HG03175 (cell line): ENCODE data around the gene GHR.

ENCODE experiments used
- ATAC-seq: cut with Tn5 transposase; IDR thresholded peaks from one replicate; pipeline ENCODE4 v1.9.1; 2021; ENCODE audit warnings: mild to moderate bottlenecking, moderate library complexity; ENCODE audit not compliant: unreplicated experiment

Gene GHR

DNA sequence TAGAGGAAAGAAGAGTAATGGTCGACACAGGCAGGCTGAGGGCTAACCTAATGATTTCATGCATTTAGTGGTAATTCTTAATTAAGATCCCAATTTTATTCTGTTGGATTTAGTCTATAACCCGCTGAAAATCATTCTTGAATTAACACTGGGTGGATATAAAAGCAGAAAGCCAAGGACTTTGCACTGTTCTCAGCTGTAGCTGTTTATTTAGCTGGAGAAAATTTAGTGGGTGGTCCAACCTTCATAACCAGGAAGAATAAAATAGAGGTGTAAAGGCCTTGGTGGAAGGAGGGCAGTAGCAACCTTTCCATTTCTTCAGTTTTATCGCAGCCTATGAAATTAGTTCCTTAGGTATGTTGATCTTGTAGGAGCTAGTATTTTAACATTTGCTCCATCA is 92.3 kb downstream of the GHR start:
- ATAC-seq: no peak

DNA sequence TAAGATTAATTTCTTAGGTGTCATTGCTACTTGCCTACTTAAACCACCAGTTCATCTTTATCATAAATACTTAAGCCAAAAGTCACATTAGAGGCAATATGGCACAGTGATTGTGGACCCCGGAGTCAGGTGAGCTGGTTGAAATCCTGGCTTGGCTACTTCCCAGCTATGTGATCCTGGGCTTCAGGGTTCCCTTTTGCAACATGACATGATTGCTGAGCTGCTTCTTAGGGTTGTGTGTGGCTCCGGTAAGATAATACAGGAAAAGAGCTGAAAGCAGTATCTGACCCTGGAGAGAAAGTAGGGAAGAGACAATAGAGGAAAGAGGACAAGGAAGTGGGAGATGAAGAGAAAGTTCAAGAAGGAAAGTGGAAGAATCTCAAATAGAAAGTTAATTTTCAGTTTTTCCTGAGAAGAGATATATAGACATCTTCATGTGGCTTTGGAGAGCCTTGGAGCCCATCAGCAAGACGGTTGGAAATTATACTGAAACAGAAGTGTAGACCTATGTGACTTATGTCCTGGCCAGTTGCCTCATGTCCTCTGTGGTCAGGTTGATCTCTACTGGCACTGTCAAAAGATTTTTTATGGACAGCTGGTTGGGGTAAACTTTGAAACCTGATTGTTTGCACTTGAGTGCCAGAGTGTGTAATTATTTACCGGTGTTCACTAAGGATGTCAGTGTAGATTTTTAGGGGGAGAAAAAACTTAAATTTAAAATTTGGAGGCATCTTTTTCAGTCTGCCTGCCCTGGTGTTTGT is 93.2 kb downstream of the GHR start:
- no peak for ATAC-seq

DNA sequence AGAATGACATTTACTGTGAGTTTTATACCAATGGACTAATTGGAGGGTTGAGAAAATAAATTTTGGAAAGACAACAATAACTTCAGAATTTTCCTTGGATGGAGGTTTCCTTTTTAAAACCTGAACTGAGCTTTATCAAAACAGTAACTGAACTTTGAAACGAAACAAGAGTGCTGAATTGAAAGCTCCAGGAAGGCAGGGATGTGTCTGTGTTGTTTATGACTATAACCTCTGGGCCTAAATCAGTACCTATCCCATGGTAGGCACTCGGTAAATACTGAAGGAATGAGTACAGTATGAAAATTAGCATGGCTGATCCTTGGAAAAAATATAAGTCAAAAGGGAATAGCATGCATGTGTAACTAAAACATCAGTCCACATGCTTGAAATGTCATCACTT is 93.9 kb downstream of the GHR start:
- no peak for ATAC-seq

DNA sequence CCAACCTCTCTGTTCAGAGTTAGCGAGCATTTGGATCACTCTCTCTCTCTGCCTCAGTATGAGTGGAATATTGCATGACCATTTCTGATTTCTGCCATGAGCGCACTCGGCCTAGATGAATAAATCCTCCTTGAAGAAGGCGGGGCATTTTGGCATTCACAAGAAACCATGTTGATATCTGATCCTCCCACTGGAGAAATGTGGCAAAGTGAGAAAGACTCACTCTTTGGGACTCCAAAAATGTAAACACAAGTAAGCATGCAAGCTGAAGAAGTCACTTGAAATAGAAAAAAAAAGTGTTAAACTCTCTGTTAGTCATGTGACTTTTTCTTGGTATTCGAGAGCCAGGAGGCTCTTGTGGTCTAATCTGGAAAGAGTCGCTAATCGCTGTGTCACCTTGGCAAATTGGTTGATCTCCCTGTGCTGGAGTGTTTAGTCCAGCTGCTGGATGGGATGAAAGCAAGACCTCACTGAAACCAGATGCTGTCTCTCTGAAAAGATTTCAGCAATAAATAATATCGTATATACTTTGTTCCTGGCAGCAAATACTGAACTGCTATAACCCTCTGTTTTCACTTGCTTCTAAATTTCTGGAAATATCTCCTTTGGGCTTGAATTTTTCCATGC is 95.5 kb downstream of the GHR start:
- ATAC-seq: no peak

DNA sequence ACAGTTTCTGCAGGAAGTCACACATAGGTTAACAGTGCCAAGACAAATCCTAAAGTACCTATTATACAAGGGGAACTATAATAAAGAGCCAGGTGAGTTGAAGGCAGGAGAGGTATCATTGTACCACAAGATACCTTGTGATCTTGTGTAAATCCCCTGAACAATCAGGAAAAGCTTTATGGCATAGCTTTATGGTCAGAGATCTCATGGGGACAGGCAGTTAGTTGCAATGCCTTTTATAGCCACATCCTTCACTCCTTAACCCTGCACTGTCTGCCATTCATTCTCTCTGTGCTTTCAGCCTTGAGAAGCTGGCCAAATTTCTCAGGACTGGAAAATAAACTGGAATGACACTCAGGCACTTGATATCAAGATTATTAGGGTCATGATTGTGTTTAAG is 97.0 kb downstream of the GHR start:
- ATAC-seq: no peak

DNA sequence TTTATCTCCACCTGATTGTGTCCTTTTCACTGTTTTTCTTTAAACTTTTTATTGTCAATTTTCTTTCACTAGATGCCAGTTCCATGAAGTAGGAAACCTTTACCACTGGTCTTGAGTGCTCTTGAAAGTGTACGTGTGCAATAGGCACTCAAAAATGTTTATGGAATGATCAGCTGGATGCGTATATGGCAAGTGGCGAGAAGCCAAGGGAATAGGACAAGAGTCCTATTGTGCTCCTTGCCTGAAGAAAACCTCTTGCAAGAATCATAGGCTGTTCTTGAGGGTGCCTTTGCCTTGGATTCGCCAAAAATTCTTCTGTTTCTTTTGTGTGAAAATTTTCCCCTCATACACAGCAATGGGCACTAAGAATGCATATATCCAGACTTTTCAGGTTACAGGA is 97.7 kb downstream of the GHR start:
- ATAC-seq: no peak

DNA sequence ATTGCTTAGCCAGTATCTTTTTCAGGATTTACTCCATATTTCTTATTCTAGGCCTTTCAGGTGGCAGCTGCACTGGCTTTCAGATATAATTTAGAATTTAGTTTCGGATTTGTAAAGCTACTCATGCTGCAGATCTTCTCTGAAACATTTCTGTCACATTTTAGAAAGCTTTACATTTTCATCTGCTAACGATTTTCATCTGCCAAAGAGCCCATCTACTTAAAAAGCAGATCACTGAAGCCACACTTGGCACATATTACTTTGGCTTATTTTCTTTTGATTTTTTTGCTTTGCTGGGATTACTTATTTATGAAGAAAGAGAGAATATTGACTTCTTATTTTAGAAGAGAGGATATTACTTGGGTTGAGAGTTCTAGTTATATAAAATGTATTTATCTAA is 98.2 kb downstream of the GHR start:
- ATAC-seq: no peak

DNA sequence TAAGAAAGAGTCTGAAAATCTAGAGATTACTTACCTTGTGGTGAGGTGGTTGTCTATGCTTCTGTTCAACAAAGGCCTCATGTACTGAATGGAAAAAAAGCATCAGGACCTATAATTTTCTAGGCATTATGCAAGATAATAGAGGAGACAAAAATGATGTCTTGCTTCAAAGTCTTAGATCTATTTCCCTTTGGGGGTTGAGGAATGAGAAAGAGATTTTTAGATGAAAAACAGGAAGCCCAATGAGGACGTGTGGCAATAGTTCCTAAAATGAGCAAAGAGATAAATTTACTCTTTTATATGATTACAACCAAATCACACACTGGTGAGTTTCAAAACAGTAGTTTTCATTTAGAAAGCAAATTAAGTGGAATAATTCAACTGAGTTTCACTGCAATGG is 99.5 kb downstream of the GHR start:
- ATAC-seq: no peak

DNA sequence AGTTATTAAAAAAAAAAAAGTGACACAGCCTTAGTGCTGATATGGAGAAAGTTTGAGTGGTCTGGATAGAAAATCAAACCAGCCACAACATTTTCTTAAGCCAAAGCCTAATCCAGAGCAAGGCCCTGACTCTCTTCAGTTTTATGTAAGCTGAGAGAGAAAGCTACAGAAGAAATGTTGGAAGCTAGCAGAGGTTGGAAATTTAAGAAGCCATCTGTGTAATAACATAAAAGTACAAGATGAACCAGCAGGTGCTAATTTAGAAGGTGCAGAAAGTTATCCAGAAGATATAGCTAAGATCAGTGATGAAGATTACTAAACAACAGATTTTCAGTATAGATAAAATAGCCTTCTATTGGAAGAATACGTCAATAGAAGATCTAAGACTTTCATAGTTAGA is 102.9 kb downstream of the GHR start:
- ATAC-seq: no peak

DNA sequence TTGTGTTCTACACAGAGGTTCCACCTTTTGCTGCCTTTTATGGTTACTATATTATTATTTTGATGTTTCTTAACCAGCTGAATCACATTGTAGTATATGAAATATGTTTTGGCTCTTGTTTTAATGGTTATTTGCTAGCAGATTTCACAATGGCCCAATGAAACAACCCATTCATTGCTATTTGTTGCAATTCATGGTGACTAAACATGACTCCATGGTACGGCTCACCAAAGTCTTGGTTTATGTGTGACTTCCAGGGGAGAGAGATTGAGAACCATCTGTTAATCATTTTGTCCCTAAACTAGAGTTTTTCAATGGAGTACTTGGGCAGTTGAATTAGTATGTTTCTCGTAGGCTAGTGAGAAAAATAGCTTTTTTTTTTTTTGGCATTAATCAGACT is 108.4 kb downstream of the GHR start:
- no peak for ATAC-seq

DNA sequence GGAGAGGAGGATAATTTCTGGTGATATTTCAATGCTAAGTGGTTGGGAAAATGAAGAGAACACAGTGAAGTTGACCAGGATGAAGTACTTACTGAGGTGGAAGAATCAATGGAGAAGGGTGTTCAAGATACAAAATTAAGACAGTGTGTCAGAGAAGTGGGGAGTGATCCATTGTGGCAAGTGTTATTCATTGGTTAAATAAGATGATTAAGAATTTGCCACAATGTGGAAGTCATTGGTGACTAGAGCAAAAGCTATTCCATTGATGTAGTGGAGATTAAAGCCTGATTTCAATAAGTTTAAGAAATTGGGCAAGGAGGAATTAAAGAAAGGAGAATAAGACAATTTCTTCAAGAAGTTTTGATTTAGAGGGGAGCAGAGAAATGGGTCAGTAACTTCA is 118.9 kb downstream of the GHR start:
- no peak for ATAC-seq

DNA sequence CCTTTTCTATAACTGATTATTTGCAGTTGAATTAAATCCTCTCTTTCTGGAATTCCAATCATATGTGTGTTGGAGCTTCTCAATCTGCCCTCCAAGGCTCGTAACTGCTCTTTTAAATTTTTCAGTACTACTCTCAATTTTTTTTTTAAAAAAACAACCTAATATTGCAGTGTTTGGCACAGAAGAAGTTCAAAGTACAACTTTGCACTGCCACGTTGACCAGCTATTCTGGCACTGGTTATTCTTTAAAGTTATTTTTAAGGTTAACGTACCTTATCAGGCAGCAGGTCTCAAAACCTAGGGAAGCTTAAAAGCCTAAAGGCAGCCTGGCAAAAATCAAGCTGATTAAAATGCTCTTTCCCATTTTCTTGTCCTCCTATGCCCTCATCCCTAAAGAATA is 120.5 kb downstream of the GHR start:
- ATAC-seq: no peak

DNA sequence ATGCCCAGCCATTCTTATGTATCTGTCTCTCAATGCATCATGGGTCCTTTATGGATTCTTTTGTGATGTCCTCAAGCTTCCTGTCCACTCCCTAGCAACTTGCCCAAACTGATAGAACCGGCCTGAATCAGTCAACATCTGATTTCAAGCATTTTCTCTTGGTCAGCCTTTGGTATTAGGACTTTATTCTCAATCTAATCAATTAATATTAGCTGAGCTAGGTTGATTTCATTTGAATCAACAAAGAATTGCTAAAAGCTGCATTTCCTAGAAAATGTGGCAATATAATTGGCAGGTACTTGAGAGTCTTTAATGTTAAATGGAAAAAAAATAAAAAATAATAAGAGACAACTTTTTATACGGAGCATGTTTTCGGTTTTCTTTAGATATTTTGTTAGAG is 121.8 kb downstream of the GHR start:
- ATAC-seq: no peak

DNA sequence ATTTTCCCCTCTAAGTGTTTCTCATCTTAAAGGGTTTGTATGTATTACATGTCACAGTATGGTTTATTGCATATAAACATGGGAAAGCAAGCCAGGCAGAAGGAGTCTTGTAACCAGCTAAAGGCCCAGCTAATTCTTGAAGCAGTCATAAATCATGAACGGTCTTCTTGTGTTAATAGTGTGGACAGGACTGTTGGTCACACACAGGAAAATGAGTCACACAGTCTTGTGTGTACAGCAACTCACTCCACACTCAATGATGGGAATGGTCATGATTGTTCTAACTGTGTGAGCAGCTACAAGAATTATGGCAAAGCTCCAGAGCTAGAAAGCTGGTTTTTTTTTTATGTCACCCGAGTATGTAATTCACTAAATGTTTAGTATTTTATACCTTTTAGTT is 123.9 kb downstream of the GHR start:
- no peak for ATAC-seq

DNA sequence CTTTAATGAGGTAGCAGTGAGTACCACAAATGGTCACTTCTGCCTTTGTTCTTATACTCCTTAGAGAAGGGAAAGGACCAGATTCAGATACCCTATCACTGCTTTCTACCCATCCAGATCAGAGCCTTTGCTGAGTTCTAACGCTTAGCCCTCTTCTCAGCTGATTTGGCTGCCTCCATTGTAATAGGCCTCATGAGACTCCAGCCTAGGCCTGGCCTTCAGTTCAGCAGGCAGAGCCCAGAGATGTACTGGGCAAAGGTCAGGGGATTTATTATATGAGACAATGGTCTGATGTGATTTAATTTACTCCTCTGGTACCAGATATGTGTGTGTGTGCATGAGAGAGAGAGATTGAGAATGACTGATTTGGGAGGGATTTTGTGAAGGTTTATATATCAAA is 124.7 kb downstream of the GHR start:
- ATAC-seq: no peak

DNA sequence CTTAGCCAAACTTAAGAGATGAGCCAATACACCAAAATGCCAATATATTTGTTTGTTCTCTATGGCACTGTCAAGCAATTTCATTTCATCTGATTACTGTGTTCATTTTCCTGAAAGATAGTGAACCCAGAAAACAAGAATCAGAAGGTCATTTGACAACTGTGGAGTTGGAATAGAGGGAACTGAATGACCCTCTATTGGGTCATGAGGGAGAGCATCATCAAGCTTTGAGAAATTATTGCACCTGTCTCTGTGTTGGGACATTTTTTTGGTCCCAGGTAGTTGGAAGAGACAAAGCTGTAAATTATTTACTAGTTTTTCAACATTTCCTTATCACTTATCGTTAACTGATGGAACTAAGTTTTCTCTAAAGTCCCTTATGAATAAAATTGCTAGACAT is 129.4 kb downstream of the GHR start:
- ATAC-seq: no peak

DNA sequence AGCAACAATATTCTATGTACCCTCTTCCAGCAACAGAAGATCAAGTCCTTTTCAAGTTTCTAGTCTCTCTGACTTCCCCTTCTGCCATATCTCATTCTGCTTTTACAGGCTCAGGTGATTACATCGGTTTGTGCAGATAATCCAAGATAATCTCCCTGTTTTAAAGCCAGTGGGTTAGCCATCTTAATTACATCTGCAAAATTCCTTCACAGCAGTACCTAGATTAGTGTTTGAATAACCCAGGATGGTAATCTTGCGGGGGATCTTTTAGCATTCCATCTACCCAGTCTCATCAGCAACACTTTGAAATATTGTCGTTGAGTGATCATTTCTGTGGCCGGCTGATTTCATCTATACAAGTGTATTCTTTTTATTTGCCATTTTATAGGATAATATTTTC is 130.2 kb downstream of the GHR start:
- no peak for ATAC-seq

DNA sequence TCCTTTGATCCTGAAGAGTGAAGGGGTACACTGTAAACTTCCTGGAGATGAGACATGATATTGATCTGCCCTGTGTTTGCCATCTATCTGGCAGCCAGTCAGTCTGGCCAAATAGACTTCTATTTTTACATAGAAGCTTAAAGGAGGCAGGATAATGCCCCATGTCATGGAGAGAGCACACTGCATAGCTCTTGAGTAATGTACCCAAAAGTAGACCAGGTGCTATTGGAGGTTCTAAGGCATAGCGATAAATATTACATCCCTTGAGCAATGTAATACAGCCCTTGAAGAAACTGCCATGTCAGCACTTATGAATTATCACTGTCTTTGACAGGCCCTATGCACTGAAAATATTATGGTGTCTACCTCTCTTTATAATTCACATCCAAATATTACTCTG is 131.8 kb downstream of the GHR start:
- no peak for ATAC-seq

DNA sequence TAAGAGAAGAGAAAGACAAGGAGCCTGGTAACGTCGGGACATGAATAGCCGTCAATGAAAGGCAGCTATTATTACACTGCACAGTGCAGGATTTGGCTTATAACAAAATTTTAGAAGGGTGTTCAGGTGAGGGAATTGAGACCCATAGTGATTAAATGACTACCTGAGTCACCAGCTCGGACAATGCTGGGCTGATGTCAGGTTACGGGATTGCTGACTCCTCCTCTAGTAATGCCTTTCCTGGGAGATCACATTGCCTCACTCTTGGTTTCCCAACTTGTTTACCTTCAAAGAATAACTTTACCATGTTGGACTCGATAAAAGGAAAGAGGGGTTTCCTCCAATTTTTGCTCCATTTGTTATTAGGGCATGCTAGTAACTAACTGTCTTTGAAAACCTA is 132.6 kb downstream of the GHR start:
- ATAC-seq: no peak

DNA sequence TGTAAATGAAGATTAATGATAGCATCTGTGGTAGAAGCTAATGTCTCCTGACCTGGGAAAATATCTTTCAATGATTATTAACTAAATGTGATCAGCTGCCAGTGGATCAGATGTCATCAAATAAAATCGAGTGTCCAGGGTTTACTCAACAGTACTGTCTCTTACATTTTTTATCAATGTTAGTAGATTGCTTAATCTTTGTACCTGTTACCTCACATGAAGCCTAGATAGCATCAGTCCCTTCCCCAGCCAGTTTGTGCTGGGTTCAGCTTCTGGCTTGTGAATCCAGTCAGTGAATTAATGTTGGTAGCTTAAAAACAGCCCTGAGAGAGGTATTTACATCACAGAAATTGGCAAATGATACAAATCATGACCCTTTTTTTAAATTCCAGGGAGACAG is 134.4 kb downstream of the GHR start:
- ATAC-seq: no peak

DNA sequence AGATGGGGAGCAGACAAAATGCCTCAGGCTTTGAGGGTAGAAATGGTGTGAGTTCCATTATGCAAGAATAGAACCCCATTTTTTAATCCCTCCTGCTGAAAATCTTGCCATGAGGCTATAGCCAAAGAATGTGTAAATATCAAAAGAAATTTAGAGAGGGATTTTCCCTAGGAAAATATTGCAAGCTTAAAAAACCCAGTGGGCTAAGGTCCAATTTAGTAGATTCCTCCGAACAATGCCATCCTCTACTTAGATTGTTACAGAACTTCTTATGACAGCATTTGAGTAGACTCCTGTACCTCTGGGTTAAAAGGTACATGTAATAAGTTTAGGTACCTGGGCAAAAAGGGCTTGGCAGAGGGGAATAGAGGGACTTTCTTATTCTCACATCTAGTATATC is 138.4 kb downstream of the GHR start:
- ATAC-seq: no peak

DNA sequence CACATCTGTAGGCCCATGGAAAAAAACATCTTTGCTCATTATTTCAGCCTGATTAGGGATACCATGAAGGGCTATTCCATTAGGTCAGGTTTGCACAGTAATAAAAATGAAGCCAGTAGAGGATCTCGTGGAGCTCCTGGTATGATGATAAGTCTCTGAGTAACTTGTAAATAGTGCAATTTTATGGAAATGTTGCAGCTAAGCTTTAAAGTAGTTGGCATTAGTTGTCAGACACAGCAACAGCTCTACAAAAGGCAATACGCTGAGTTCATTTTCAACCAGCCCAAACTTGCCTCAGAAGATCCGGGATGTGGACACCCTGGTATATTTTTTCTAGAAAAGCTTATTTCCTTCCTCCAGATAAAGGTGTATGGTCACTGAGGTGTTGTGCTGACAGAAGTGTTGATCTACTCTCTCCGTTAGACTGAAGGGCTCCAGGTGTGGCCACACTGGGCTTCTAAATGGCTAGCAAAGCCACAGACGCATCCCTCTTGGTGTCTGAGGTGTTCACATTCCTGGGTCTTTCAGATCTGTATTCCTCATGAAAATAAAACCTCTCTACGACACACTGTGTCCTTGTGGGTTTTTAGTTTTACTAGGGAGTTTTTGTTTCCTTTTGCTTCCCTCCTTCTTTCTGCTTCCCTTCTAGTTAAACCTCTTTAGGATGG is 141.6 kb downstream of the GHR start:
- no peak for ATAC-seq
